ENCODE results near the gene XRCC5. TPM values are rescaled to one million over a fixed set of nuclear protein-coding genes. Genes with fewer than 3 reads are reported as not detected.

Gene XRCC5
- total and polyA plus RNA-seq, 2 of the 8 experiments (the other 6 are each of a cell fraction or from before 2014, with no cell fraction given): 308 to 644 TPM

DNA sequence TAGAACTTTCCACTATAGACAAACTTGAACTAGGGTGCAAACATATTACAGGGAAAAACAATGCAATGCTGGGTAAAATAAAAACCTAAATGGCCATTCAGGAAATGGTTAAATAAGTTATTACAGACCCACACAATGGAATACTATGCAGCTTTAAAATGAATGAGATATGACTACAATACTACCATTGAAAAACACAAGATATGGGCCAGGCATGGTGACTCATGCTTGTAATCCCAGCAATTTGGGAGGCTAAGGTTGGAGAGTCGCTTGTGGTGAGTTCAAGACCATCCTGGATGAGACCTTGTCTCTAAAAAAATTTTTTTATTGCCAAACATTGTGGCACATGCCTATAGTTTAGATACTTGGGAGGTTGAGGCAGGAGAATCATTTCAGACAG lies 34.4 kb upstream of the XRCC5 start (continued):
- TF ChIP-seq, protein P1, sequence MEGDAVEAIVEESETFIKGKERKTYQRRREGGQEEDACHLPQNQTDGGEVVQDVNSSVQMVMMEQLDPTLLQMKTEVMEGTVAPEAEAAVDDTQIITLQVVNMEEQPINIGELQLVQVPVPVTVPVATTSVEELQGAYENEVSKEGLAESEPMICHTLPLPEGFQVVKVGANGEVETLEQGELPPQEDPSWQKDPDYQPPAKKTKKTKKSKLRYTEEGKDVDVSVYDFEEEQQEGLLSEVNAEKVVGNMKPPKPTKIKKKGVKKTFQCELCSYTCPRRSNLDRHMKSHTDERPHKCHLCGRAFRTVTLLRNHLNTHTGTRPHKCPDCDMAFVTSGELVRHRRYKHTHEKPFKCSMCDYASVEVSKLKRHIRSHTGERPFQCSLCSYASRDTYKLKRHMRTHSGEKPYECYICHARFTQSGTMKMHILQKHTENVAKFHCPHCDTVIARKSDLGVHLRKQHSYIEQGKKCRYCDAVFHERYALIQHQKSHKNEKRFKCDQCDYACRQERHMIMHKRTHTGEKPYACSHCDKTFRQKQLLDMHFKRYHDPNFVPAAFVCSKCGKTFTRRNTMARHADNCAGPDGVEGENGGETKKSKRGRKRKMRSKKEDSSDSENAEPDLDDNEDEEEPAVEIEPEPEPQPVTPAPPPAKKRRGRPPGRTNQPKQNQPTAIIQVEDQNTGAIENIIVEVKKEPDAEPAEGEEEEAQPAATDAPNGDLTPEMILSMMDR (IDR thresholded peaks at IDR 0.05; ENCODE audit: control extremely low read depth in 1 of 3, insufficient read depth in 1 of 3, low read depth in 1 of 3, low read length in 3 of 3): no peak
- TF ChIP-seq SIN3A (conservative IDR thresholded peaks at IDR 0.05 in 1 of 2, IDR thresholded peaks at IDR 0.05 in 1 of 2; ENCODE audit: low read depth in 1 of 2, low read length in 2 of 2): no peak

All from H1 (cell line).